Ovary (tissue), 3 donors: Measurements from ENCODE around the gene ITPR1.

ENCODE experiments used
- CTCF ChIP-seq, 3 donors: fragments of 450-650 bp in 2 of 3; fragments of 200-600 bp in 1 of 3; IDR thresholded peaks; one replicate each; pipeline versions ENCODE4 v1.5.1 to v1.8.0; 2016 to 2022; ENCODE audit warnings: antibody characterized with exemption in 3 of 3, mild to moderate bottlenecking in 1 of 3
- POLR2A ChIP-seq: fragments of 450-650 bp; IDR thresholded peaks from one replicate; pipeline ENCODE4 v1.6.1; 2017; ENCODE audit warnings: antibody characterized with exemption, mild to moderate bottlenecking, moderate library complexity
- donor health status: DM: no; HTN: no; CAD: no.

GRCh38 chr3:4780545-4780957, 287.4 kb downstream of the ITPR1 start:
- TF ChIP-seq CTCF (IDR thresholded peaks at IDR 0.05) = no peak
- no peak for TF ChIP-seq POLR2A
